Keratinocyte (primary cell): ENCODE data around the gene ABHD8. TPM values are rescaled to one million over a fixed set of nuclear protein-coding genes. Genes with fewer than 3 reads are reported as not detected.
A peak's percentile ranks its signal among the peaks of the same experiment; 100 is the strongest.

ENCODE experiments used
- DNase-seq: peaks from one replicate; pipeline ENCODE4 v3.0.0-alpha.2; 2011; ENCODE audit warnings: low read depth, missing footprints, low spot score
- FAIRE-seq: peaks from 2 replicates; lab custom pipeline; 2011; peaks lifted over from hg19 to GRCh38; lab: Jason Lieb, UNC
- H2AFZ ChIP-seq: 2 replicates; pipeline ENCODE4 v1.6.0; 2012; ENCODE audit warnings: low read length, control low read depth, inconsistent platforms; ENCODE audit not compliant: control insufficient read depth
- H3K27ac ChIP-seq: 2 replicates; pipeline ENCODE4 v1.5.1; 2011; ENCODE audit warnings: low read length; ENCODE audit not compliant: control insufficient read depth, insufficient read depth
- H3K27me3 ChIP-seq: 3 replicates; pipeline ENCODE4 v1.6.0; 2011; ENCODE audit warnings: low read length; ENCODE audit not compliant: control insufficient read depth, insufficient read depth; ENCODE audit errors: extremely low read depth
- H3K36me3 ChIP-seq, 2 experiments: 2 replicates in 1 of 2; 3 replicates in 1 of 2; pipeline ENCODE4 v1.5.1; 2011; ENCODE audit warnings: low read length in 2 of 2, mild to moderate bottlenecking in 1 of 2; ENCODE audit not compliant: control insufficient read depth in 2 of 2, insufficient read depth in 2 of 2; ENCODE audit errors: extremely low read depth in 1 of 2
- H3K4me1 ChIP-seq: 3 replicates; pipeline ENCODE4 v1.5.1; 2011; ENCODE audit warnings: low read length; ENCODE audit not compliant: control insufficient read depth, insufficient read depth; ENCODE audit errors: extremely low read depth
- H3K4me2 ChIP-seq: 3 replicates; pipeline ENCODE4 v1.6.0; 2011; ENCODE audit warnings: low read depth, low read length; ENCODE audit not compliant: control insufficient read depth, insufficient read depth; ENCODE audit errors: extremely low read depth
- H3K4me3 ChIP-seq, 3 experiments: fragments of 200-600 bp in 1 of 3; sonication (generic) in 1 of 3; 2 replicates in 2 of 3; 3 replicates in 1 of 3; pipeline ENCODE4 v1.5.1; 2011 to 2016; ENCODE audit warnings: low read length in 3 of 3, mild to moderate bottlenecking in 3 of 3, control low read depth in 2 of 3, inconsistent platforms in 1 of 3, low read depth in 1 of 3, mixed read lengths in 1 of 3, mixed run types in 1 of 3, moderate library complexity in 1 of 3; ENCODE audit not compliant: control insufficient read depth in 2 of 3, insufficient read depth in 2 of 3; ENCODE audit errors: extremely low read depth in 1 of 3
- H3K79me2 ChIP-seq: 2 replicates; pipeline ENCODE4 v1.6.0; 2012; ENCODE audit warnings: low read length; ENCODE audit not compliant: control insufficient read depth, insufficient read depth
- H3K9ac ChIP-seq: 3 replicates; pipeline ENCODE4 v1.6.0; 2011; ENCODE audit warnings: low read length; ENCODE audit not compliant: control insufficient read depth, insufficient read depth; ENCODE audit errors: extremely low read depth
- H3K9me1 ChIP-seq: 3 replicates; pipeline ENCODE4 v1.6.0; 2011; ENCODE audit warnings: low read length; ENCODE audit not compliant: control insufficient read depth, insufficient read depth; ENCODE audit errors: extremely low read depth
- H3K9me3 ChIP-seq: 2 replicates; pipeline ENCODE4 v1.5.1; 2012; ENCODE audit warnings: low read depth, low read length; ENCODE audit not compliant: control insufficient read depth
- H4K20me1 ChIP-seq: 3 replicates; pipeline ENCODE4 v1.6.0; 2011; ENCODE audit warnings: low read length; ENCODE audit not compliant: control insufficient read depth, insufficient read depth; ENCODE audit errors: extremely low read depth
- CTCF ChIP-seq, 3 experiments: IDR thresholded peaks in 1 of 3; conservative IDR thresholded peaks in 1 of 3; optimal IDR thresholded peaks in 1 of 3; 2 replicates in 2 of 3; 3 replicates in 1 of 3; pipeline versions ENCODE3 to v1.5.1; 2011; ENCODE audit warnings: low read length in 3 of 3, mild to moderate bottlenecking in 3 of 3, moderate library complexity in 2 of 3, control low read depth in 1 of 3, inconsistent platforms in 1 of 3; ENCODE audit not compliant: insufficient read depth in 2 of 3; ENCODE audit errors: extremely low read depth in 1 of 3
- EZH2 ChIP-seq: IDR thresholded peaks from one replicate; pipeline ENCODE4 v1.6.1; 2012; ENCODE audit warnings: inconsistent platforms, mild to moderate bottlenecking, low read length, moderate library complexity
- dilution Hi-C: fragments of 300-500 bp; cut with MboI; formaldehyde crosslinking; loops from one replicate; pipeline ENCODE4 v1.7.0; 2020; ENCODE audit warnings: low sequenced_read_pairs; ENCODE audit not compliant: extremely low pct_ligation_motif_present
- polyA plus RNA-seq, 5 experiments: library from polyadenylated mRNA; depleted of rRNA in 3 of 5; stranded (reverse) in 3 of 5; stranded (forward) in 1 of 5; unstranded in 1 of 5; fragments of >200 nt; gene quantifications; 1 replicate in 1 of 5; 2 replicates in 3 of 5; 3 replicates in 1 of 5; pipeline versions ENCODE4 v1.2.1 to v1.2.3, GENCODE V29; 2011 to 2012; ENCODE audit warnings: missing spikeins in 2 of 5, low read depth in 1 of 5, low replicate concordance in 1 of 5

Gene ABHD8
- polyA plus RNA-seq, 1 donor (not counting 4 experiments of a cell fraction or from before 2014, with no cell fraction given), result 4.1 TPM

DNA sequence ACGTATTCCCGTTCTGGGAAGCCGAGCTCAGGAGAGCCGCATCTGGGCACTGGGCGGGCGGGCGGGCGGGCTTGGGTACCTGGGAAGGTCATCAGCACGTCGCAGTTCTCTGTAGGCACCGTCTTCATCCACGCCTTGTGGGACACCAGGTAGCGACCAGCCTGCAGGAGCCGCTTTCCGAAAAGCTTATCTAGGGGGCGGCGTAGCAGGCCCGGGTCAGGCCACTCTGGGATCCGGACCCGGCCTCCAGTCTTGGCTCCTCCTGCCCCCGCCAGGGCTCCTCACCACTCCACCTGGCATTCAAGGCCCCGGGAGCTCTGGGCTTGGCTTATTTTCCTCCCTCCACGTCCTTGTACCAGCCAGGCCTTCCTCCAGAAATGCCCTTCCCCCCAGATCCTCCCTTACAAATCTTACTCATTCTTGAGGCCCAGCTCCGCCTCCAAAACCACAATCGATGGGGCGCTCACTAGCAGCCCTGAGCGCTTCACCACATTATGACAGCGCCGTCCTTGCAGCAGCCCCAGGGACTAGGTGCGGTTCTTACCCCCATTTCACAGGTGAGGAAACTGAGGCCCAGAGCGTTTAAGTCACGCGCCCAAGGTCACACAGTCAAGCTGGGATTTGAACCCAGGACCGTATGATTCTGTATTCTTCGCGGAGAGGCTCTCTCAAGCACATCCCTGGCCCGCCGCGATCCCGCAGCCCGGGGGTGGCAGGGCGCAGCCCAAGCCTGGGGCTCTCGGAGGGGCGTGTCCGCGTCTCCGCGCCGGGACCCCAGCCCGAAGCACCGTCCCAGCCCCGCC lies 30.6 kb upstream of the ABHD8 start:
- peak overlapping the region; percentile 78 for H2AFZ ChIP-seq
- H3K4me3 ChIP-seq, result peak overlapping the region; percentile 48 to 73 (median 70)
- FAIRE-seq (no peak), DNase-seq (no peak)
- peaks cover 29% of the 10 kb centered on the region for H3K4me1 ChIP-seq
- H3K9me1 ChIP-seq, result no peaks in the 10 kb centered on the region
- H3K9me3 ChIP-seq, result no peaks in the 10 kb centered on the region
- TF ChIP-seq EZH2, result no peak
- no peak for TF ChIP-seq CTCF (optimal IDR thresholded peaks at IDR 0.05 in 1 of 3, IDR thresholded peaks at IDR 0.05 in 1 of 3, conservative IDR thresholded peaks at IDR 0.05 in 1 of 3; ENCODE audit: extremely low read depth in 1 of 3, insufficient read depth in 2 of 3, low read length in 3 of 3)
- dilution Hi-C loops, result no loop called here
- H3K27me3 ChIP-seq, result peaks cover 24% of the 10 kb centered on the region
- peak overlapping the region; percentile 49 for H3K27ac ChIP-seq
- no peaks in the 10 kb centered on the region for H3K36me3 ChIP-seq
- no peaks in the 10 kb centered on the region for H4K20me1 ChIP-seq
- peak overlapping the region; percentile 62 for H3K9ac ChIP-seq
- H3K4me2 ChIP-seq, result peak overlapping the region; percentile 95
- peaks cover 5% of the 10 kb centered on the region for H3K79me2 ChIP-seq

GRCh38 chr19:17332677-17333581 lies 29.7 kb upstream of the ABHD8 start:
- no peak overlapping the region for H3K4me3 ChIP-seq
- H3K4me2 ChIP-seq, result no peak overlapping the region
- H3K36me3 ChIP-seq, result no peaks in the 10 kb centered on the region
- FAIRE-seq (no peak), DNase-seq (no peak)
- no peak overlapping the region for H3K9ac ChIP-seq
- no peaks in the 10 kb centered on the region for H3K9me3 ChIP-seq
- H3K79me2 ChIP-seq, result no peaks in the 10 kb centered on the region
- H3K9me1 ChIP-seq, result no peaks in the 10 kb centered on the region
- peaks cover 24% of the 10 kb centered on the region for H3K4me1 ChIP-seq
- no peak for TF ChIP-seq CTCF (optimal IDR thresholded peaks at IDR 0.05 in 1 of 3, IDR thresholded peaks at IDR 0.05 in 1 of 3, conservative IDR thresholded peaks at IDR 0.05 in 1 of 3; ENCODE audit: extremely low read depth in 1 of 3, insufficient read depth in 2 of 3, low read length in 3 of 3)
- no peak for TF ChIP-seq EZH2
- H3K27ac ChIP-seq, result no peak overlapping the region
- dilution Hi-C loops, result no loop called here
- H4K20me1 ChIP-seq, result no peaks in the 10 kb centered on the region
- H3K27me3 ChIP-seq, result peaks cover 25% of the 10 kb centered on the region
- no peak overlapping the region for H2AFZ ChIP-seq
